GM06990 (cell line): ENCODE results near the gene CBFA2T3.

ENCODE experiments used
- DNase-seq: peaks from one replicate; pipeline ENCODE4 v3.0.0-alpha.2; 2011; ENCODE audit not compliant: insufficient read length; ENCODE audit errors: extremely low read depth
- H3K27me3 ChIP-seq: replicated peaks from 2 replicates; pipeline ENCODE4 v1.6.0; 2011; ENCODE audit warnings: low read length; ENCODE audit not compliant: control insufficient read depth, insufficient read depth
- H3K36me3 ChIP-seq: 2 replicates; pipeline ENCODE4 v1.5.1; 2011; ENCODE audit warnings: low read length; ENCODE audit not compliant: control insufficient read depth, insufficient read depth
- H3K4me3 ChIP-seq: replicated peaks from 2 replicates; pipeline ENCODE4 v1.5.1; 2011; ENCODE audit warnings: low read depth, mild to moderate bottlenecking, control low read depth, low read length
- CTCF ChIP-seq: IDR thresholded peaks from 2 replicates; pipeline ENCODE4 v1.5.1; 2011; ENCODE audit warnings: low read length, control low read depth, mild to moderate bottlenecking, inconsistent platforms; ENCODE audit not compliant: insufficient read depth, poor library complexity, severe bottlenecking

Gene CBFA2T3

DNA sequence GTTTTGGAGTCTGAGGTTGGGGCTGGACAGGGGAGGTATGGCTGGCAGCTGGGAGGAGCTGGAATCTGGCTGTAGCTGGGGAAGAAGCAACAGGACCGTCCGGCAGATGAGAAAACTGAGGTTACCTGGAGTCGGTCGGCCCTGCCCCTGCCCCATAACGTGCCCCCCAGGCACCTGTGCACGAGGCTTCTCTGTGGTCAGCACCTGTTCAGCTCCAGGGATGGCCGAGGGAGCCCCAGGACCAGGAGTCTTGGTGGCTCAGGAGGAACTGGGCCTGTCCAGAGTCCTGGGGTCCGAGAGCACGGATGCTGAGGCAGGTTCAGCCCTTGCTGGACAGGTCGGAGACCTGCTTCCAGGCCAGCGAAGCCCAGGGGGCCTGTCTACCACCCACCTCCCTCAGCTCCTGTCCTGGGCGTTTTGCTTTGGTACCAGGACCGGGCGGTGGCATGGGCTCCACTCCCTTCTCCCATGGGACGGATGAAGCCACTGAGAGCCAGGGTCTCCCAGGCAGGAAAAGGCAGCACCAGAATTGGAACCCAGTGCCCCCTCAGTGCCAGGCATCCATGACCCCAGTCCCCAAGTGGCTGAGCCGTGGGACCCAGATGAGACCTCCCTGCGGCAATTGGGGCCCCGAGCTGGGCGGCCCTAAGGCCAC lies 17.1 kb upstream of the CBFA2T3 start:
- H3K4me3 ChIP-seq: no peak overlapping the region
- TF ChIP-seq CTCF: no peak
- H3K27me3 ChIP-seq: no peaks in the 10 kb centered on the region
- H3K36me3 ChIP-seq: no peaks in the 10 kb centered on the region
- no peak for DNase-seq

DNA sequence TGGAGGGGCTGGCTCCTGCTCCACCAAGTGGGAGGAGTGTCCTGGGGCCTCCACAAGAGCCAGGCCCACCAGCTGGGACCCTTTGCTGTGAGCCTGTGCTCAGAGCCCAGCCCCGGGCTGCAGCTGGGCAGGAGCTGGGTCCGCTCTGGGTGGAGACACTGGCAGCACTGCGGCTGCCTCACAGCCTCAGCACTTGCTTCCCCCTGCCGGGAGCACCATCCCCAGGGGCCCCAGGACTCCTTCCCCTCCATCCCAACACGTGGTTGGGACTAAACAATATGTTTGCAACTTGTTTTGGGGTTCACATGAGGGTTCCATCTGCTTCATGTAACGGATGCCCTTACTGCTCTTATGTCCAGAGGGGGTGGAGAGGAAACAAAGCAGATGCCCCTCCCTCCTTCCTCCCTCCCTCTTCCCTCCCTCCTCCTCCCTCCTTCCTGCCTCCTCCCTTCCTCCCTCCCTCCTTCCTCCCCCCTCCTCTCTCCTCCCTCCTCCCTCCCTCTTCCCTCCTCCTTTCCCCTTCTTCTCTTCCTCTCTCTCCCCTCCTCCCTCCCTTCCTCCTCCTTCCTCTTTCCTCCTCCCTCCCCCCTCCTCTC lies 16.3 kb upstream of the CBFA2T3 start:
- H3K4me3 ChIP-seq: no peak overlapping the region
- DNase-seq: no peak
- no peaks in the 10 kb centered on the region for H3K27me3 ChIP-seq
- H3K36me3 ChIP-seq: no peaks in the 10 kb centered on the region
- TF ChIP-seq CTCF: no peak

DNA sequence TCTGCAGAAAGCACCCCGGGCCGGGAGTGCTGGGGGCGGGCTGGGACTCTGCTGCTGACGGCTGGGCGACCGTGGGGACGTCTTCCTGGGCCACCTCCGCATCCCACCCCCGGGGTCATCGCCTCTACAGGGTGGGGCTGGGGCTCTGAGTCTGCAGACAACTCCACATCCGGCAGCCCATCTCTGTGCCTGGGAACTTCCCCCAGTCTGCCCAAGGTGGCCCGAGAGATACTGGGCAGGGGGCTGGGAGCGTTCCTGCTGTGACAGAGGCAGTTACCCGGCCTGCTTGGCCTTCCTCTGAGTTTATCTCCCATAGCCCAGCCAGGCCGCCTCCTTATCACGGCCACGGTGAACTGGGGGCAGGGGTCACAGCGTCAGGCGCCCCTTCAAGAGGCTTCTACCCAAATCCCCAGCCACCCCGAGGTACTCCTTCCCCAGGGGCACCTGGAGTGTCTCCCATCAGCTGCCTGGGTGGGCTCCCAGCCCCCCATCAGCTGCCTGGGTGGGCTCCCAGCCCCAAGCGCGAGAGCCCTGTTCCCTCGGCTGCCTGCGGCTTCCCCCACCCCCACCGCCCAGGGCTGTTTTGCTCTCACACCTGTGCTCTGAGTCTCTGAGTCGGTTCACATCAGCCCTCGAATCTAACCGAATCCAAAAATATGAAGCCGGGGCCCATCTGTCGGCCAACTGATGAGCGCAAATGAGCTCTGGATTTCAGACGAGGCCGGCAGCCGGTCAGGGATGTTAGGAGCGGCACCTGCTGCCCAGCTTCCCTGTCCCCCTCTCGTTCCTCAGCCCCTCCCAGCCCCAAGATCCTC lies 15.6 kb upstream of the CBFA2T3 start:
- Histone ChIP-seq H3K4me3 (no peak overlapping the region), H3K27me3 (no peaks in the 10 kb centered on the region), H3K36me3 (no peaks in the 10 kb centered on the region)
- no peak for DNase-seq
- TF ChIP-seq CTCF: no peak

GRCh38 chr16:88991813-88992350 lies 14.9 kb upstream of the CBFA2T3 start:
- TF ChIP-seq CTCF: no peak
- Histone ChIP-seq H3K27me3 (no peaks in the 10 kb centered on the region), H3K36me3 (no peaks in the 10 kb centered on the region), H3K4me3 (no peak overlapping the region)
- no peak for DNase-seq

DNA sequence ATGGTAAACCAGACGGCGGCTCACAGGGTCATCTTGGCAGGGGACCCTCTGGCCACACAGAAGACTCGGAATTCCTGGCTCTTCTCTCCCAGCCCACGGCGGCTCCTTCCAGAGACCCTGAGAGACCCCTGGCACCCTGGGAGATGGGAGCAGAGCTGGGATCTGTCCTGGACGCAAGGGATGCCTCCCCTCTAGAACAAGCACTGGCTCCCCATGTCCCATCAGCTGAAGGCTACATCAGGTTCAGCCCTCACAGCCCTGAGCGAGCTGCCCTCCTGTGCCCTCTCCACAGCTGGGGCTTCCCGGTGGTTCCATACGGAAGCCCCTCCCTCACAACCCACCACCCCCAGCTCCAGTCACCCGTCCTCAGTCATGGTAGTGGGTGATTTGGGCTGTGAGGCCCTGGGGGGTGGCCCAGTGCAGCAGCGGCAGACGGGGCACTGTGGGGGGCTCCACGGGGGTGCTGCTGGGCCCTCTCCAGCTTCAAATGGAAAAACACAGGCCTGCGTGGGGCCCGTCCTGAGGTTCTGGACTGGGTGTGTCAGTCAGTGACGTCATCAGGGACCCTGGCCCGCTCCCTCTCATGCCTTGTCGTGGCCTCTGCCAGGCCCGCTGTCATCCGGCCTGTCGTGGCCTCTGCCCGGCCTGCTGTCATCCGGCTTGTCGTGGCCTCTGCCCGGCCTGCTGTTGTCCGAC lies 13.0 kb upstream of the CBFA2T3 start:
- no peaks in the 10 kb centered on the region for H3K27me3 ChIP-seq
- no peak for DNase-seq

More for the DNA sequence above, 13.0 kb upstream of the CBFA2T3 start:
- no peak for TF ChIP-seq CTCF
- Histone ChIP-seq H3K4me3 (no peak overlapping the region), H3K36me3 (no peaks in the 10 kb centered on the region)
